ENCODE results near the gene ARHGAP23.

The ARHGAP23 gene

GRCh38 chr17:38509772-38510420 lies 81.6 kb downstream of the ARHGAP23 start:
- Histone ChIP-seq H3K4me1 (ENCODE audit: insufficient read depth, low read length, poor library complexity, severe bottlenecking) (no peaks in the 10 kb centered on the region), H2AFZ (ENCODE audit: low read length) (no peak overlapping the region), H3K4me3 (ENCODE audit: low read length, poor library complexity, severe bottlenecking) (no peak overlapping the region), H4K20me1 (ENCODE audit: insufficient read depth, low read length, poor library complexity, severe bottlenecking) (no peaks in the 10 kb centered on the region), H3K4me2 (ENCODE audit: low read depth, low read length, poor library complexity, severe bottlenecking) (no peak overlapping the region), H3K27me3 (ENCODE audit: insufficient read depth, low read length, poor library complexity, severe bottlenecking) (no peaks in the 10 kb centered on the region), H3K36me3 (ENCODE audit: insufficient read depth, low read length) (peaks cover 9% of the 10 kb centered on the region; the same call in 1 of the 2 replicates), H3K9me3 (ENCODE audit: insufficient read depth, low read depth, low read length) (no peaks in the 10 kb centered on the region), H3F3A (ENCODE audit: low read depth) (no peaks in the 10 kb centered on the region), H3K79me2 (ENCODE audit: insufficient read depth, low read length) (no peaks in the 10 kb centered on the region), H3K9me2 (replicated peaks; ENCODE audit: low read depth, low read length) (no peaks in the 10 kb centered on the region), H3K9ac (ENCODE audit: low read depth, low read length, poor library complexity, severe bottlenecking) (no peak overlapping the region)
- TF ChIP-seq EZH2phosphoT487 (IDR thresholded peaks at IDR 0.05; ENCODE audit: borderline replicate concordance), result no peak
- TF ChIP-seq CTCF (conservative IDR thresholded peaks at IDR 0.05; ENCODE audit: low read length), result no peak

- Histone ChIP-seq H3K27me3 (ENCODE audit: insufficient read depth, low read length, poor library complexity, severe bottlenecking) (no peaks in the 10 kb centered on the region), H3K4me3 (ENCODE audit: low read length, poor library complexity, severe bottlenecking) (no peak overlapping the region), H3K4me1 (ENCODE audit: insufficient read depth, low read length, poor library complexity, severe bottlenecking) (no peaks in the 10 kb centered on the region), H3F3A (ENCODE audit: low read depth) (no peaks in the 10 kb centered on the region), H3K4me2 (ENCODE audit: low read depth, low read length, poor library complexity, severe bottlenecking) (no peak overlapping the region), H3K79me2 (ENCODE audit: insufficient read depth, low read length) (no peaks in the 10 kb centered on the region), H2AFZ (ENCODE audit: low read length) (no peak overlapping the region), H3K36me3 (ENCODE audit: insufficient read depth, low read length) (peaks cover 9% of the 10 kb centered on the region; the same call in 1 of the 2 replicates), H4K20me1 (ENCODE audit: insufficient read depth, low read length, poor library complexity, severe bottlenecking) (no peaks in the 10 kb centered on the region), H3K9me3 (ENCODE audit: insufficient read depth, low read depth, low read length) (no peaks in the 10 kb centered on the region), H3K9me2 (replicated peaks; ENCODE audit: low read depth, low read length) (no peaks in the 10 kb centered on the region), H3K9ac (ENCODE audit: low read depth, low read length, poor library complexity, severe bottlenecking) (no peak overlapping the region)
- TF ChIP-seq EZH2phosphoT487 (IDR thresholded peaks at IDR 0.05; ENCODE audit: borderline replicate concordance), result no peak
- no peak for TF ChIP-seq CTCF (conservative IDR thresholded peaks at IDR 0.05; ENCODE audit: low read length)
Observed at GRCh38 chr17:38510421-38511149, 82.3 kb downstream of the ARHGAP23 start.

GRCh38 chr17:38511150-38512108 lies 83.2 kb downstream of the ARHGAP23 start:
- Histone ChIP-seq H3F3A (ENCODE audit: low read depth) (no peaks in the 10 kb centered on the region), H3K36me3 (ENCODE audit: insufficient read depth, low read length) (peaks cover 3% of the 10 kb centered on the region; the same call in 1 of the 2 replicates), H2AFZ (ENCODE audit: low read length) (no peak overlapping the region), H3K4me3 (ENCODE audit: low read length, poor library complexity, severe bottlenecking) (no peak overlapping the region), H3K9ac (ENCODE audit: low read depth, low read length, poor library complexity, severe bottlenecking) (no peak overlapping the region), H3K4me2 (ENCODE audit: low read depth, low read length, poor library complexity, severe bottlenecking) (no peak overlapping the region), H3K79me2 (ENCODE audit: insufficient read depth, low read length) (no peaks in the 10 kb centered on the region), H4K20me1 (ENCODE audit: insufficient read depth, low read length, poor library complexity, severe bottlenecking) (no peaks in the 10 kb centered on the region), H3K27me3 (ENCODE audit: insufficient read depth, low read length, poor library complexity, severe bottlenecking) (no peaks in the 10 kb centered on the region), H3K9me2 (replicated peaks; ENCODE audit: low read depth, low read length) (no peaks in the 10 kb centered on the region), H3K9me3 (ENCODE audit: insufficient read depth, low read depth, low read length) (no peaks in the 10 kb centered on the region), H3K4me1 (ENCODE audit: insufficient read depth, low read length, poor library complexity, severe bottlenecking) (no peaks in the 10 kb centered on the region)
- TF ChIP-seq EZH2phosphoT487 (IDR thresholded peaks at IDR 0.05; ENCODE audit: borderline replicate concordance) (no peak), CTCF (conservative IDR thresholded peaks at IDR 0.05; ENCODE audit: low read length) (no peak)
